SH-SY5Y (cell line): Measurements from ENCODE around the gene ADAM19.

ENCODE experiments used
- GATA2 ChIP-seq: IDR thresholded peaks from 2 replicates; pipeline ENCODE4 v1.6.1; 2011; ENCODE audit warnings: mild to moderate bottlenecking, low read depth, low read length
- GATA3 ChIP-seq: IDR thresholded peaks from 2 replicates; pipeline ENCODE4 v1.6.1; 2011; ENCODE audit warnings: low read depth, mild to moderate bottlenecking, low read length, moderate library complexity

ADAM19 gene

DNA sequence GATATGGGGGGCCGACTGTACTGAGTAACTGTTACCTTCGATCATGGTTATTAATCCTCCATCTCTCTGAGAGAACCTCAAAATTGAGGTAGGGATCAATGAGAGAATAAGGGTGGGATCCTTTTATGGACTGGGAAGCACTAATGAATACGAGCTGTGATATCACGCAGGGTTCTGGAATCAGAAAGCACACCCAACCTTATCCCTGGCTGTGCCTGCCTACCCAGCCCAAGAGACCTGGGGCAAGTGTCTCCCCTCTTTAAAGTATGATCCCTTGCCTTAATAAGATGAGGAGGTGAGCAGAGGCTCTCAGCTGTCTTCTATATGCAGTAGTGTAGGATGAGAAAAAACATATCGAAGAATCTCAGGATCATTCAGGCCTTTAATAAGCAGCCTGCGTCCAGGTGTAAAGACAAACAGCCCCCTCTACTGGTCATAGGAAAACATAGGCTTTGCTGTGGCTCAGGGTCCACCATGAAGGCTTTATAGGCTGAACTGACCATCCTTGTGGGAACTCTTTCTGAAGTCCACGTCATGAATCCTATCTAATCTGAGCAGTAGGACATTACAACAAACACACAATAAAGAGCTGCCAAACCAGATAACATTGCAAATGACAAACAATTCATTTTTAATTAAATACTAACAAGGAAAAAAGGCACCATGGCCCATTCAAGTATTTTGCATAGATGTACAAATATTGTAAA, 98.7 kb downstream of the ADAM19 start:
- TF ChIP-seq GATA3 (no peak), GATA2 (no peak)

DNA sequence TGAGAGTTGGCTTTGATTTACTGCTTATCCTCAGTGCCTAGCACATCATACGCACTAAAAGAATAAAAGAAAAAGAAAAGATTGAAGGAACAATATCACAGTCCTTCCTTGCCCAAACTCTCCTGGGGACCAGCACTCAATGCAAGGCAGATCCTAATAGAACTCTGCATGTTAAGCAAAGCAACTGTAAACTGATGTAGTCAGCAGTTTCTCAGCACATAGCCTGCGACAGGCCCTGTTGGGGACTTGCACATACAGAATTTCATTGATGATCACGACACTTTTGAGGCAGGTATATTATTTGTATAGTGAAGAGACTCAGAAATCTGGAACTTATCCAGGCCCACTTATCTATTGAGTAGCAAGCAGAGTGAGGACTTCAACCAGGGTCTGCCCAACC, 100.1 kb downstream of the ADAM19 start:
- TF ChIP-seq GATA2 (no peak), GATA3 (no peak)

DNA sequence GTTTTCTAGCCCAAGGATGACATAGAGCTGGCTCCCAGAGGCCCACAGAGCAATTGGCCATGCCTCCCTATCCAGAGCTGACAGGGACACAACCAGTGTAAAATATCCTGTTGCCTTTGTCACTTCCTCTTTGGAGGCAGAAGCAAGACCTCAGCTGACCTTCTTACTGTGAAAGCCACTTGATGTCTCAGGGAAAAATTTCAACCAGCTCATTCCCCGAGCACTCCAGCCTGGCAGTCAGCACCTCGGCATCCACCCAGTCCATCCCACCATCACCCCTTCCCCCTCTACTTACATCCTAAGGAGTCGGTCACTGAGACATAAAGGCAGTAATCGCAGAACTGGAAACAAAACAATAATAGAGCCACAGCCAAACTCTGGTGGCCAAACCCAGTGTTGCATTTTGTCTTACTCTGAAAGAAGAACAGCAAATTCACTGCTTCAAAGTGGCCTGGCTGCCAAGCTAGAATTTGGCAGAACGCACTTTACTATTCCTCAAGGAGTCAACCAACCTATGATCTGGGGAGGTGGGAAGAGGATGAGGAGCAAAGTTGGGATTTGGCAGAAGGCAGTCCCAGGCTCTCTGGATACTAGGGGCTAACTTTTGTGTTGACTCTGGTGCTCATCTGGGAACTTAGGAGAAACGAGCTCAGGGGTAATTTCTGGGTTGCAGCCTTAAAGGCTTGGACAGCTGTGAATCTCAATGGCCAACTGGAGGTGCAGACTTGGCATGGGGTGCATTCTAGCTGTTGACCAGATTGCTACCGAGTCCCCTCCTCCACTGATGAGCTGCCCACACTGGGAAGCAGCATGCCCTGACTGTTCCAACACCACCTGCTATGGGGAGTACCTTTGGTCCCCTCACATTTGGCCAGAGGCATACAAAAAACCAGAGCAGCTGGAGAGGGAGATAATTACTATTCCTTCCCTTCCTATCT, 101.9 kb downstream of the ADAM19 start:
- TF ChIP-seq GATA3 = no peak
- TF ChIP-seq GATA2 = no peak

DNA sequence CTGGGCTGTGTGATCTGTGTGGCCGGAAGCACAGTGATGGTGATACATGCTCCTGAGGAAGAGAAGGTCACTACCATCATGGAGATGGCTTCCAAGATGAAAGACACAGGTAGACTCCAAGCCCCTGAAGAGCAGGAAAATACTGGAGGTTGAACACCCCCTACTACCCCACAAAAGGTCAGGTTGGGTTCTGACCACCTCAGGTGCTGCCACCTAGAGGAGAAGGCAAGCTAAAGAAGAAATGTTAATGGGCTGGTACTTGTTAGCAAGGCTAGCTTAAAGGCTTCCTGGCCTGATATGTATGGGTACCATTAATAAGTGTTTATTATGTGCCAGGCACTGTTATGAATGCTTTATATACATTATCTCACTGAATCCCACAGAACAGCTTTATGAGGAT, 103.9 kb downstream of the ADAM19 start:
- TF ChIP-seq GATA2 = no peak
- no peak for TF ChIP-seq GATA3

DNA sequence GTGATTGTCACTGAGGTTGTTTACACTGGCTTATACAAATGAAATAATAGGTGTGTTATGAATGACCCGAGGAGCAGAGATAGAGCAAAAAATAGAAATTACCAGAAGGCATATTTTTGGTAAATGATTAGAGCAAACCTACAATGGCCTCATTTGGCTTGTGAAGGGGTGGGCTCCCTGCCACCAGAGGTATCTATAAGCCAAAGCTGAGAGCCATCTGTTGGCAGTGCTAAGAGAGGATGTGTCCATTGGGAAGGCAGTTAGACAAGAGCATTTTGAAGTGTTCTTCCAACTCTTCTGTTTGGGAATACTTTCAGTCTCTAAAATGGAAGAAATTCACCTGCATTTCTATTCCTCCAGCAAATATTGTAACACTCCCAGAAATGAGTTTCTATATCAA, 104.9 kb downstream of the ADAM19 start:
- no peak for TF ChIP-seq GATA3
- no peak for TF ChIP-seq GATA2

DNA sequence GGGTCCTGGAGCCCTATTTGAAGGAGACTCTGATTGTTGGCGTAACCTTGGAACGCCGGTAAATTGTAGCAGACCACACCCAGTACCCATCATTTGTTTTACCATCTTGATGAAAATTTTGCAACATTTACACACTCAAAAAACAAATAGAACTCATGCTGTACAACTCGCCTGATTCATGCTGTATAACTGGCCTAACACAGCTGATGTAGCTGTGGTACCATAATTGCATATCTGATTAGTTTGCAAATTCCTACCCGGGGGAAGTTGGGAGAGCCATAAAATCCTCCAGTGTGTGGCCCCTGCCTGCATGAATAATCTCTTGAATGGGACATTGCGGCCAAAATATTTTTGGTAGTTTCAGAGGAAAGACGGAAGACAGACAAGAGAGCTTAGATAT, 105.9 kb downstream of the ADAM19 start:
- TF ChIP-seq GATA2 (no peak), GATA3 (no peak)

DNA sequence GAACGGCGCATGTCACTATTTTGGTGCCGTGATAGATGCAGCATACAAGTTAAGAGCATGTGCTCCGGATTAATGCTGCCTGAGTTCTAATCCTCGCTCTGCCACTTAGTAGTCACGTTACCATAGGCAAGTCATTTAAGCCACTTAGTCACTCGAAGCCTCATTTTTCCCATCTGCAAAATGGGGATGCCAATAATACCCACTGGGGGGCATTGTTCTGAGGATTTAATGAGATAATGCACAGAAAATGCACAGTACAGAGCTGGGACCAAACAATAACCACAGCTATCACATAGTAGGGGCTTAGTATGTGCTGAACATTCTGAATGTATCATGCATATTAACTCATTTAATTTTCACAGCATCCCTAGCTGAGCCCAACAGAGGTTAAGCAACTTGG, 106.5 kb downstream of the ADAM19 start:
- no peak for TF ChIP-seq GATA3

DNA sequence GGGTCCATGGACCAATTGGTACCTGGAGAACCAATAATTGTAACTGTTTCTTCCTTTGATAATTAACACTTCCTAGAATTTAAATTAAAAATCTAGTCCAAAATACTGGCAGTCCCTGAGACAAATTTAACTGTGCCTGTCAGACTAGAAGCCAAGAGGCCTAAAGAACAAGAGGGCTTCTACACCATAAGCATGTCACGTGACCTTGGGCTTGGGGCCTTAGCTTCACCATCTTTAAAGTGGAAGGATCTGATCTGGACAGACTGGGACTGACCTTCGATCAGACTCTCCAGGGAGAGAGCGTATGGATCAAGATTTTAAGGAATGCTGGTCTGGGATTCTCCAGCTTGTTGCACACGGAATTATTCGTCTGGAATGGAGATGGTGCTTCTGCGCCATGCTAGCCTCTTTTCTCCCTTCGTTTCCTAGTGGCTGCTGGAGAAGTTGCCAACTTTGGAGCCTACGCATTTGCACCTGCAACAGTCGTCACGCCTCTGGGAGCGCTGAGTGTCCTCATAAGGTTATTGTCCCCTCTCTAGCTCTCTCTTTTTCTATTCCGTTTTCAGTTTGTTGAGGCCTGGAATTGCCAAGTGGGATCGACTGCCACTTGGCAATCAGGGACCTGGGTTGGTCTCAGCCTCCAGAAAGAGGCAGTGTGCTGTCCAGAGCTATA, 107.1 kb downstream of the ADAM19 start:
- TF ChIP-seq GATA2 (no peak), GATA3 (no peak)

DNA sequence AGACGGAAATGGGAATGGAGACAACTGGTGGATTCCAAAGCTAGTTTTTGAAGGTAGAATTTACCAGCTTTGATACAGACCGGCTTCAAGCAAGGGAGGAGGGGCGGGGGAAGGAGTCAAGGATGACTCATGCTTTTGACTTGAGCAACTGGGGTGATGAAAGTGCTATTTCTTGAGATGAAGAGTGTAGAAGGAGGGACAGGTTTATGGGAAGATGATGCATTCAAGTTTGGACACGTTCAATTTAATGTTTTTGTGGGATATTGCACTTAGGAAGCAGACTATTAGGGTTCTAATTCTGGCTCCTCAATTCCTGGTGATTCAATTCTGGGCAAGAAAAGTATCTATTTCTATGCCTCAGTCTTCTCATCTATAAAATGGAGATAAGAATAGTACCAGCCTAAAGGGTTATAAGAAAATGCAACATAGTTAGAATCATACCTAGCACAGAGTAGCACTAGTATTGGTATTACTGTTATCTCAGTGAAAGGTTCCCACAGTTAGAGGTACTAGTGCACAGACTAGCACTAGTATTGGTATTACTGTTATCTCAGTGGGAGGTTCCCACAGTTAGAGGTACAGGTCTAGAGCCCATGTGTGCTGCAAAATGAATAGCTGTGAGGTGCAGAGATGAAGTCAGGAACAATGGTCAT, 110.9 kb downstream of the ADAM19 start:
- no peak for TF ChIP-seq GATA3
- no peak for TF ChIP-seq GATA2

DNA sequence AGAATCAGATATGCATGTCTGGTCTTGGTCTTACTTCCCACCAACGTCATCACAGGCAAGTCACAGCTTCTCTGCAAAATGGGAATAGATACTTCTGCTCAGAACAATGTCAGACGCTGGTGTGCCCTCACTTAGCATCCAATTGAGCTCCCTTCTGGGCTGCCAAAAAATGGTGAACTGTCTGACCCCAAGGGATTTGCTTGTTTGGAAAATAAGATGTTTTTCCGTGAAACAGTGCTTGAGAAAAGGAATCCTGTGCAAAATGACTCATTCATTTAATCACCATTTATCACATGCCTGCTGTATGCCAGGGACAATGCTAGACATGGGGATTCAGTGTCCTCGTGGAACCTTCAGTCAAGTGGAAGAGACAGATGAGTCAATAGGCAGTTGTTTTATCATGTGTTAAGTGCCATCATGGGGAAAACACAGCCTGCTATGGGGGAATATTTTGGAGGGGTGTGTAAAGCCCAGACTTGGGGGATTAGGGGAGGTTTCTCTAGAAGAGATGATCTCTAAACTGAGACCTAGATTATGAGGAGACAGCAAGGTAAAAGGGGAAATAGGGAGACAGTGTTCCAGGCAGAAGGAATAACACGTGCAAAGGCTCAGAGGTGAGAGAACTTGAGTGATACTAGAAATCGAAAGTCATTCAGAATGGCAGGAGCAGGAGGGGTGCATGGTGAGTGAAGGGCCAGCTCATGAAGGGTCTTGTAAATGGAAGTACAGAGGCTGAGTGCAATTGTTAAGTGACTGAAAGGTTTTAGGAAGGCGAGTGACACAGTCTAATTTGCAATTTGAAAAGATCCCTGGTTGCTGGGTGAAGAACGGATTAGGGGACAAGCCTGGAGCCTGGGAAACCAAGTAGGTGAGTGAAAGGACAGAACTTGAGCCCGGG, 111.7 kb downstream of the ADAM19 start:
- TF ChIP-seq GATA3 (no peak), GATA2 (no peak)

DNA sequence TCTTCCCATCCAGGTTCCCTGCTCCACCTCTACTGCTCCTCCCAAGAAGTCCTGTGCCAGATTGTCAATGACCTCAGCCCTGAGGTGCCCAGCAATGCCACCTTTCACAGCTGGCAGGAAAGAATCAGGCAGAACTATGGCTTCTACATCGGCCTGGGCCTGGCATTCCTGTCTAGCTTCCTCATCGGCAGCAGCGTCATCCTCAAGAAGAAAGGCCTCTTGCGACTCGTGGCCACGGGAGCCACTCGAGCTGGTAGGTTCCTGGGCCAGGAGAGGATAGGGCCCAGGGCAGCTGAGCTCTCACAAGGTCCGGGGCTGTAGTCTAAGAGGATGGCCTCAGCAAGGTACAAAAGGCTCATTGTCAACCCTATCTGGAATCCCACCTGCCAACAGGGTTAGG, 112.5 kb downstream of the ADAM19 start:
- TF ChIP-seq GATA2 (no peak), GATA3 (no peak)

DNA sequence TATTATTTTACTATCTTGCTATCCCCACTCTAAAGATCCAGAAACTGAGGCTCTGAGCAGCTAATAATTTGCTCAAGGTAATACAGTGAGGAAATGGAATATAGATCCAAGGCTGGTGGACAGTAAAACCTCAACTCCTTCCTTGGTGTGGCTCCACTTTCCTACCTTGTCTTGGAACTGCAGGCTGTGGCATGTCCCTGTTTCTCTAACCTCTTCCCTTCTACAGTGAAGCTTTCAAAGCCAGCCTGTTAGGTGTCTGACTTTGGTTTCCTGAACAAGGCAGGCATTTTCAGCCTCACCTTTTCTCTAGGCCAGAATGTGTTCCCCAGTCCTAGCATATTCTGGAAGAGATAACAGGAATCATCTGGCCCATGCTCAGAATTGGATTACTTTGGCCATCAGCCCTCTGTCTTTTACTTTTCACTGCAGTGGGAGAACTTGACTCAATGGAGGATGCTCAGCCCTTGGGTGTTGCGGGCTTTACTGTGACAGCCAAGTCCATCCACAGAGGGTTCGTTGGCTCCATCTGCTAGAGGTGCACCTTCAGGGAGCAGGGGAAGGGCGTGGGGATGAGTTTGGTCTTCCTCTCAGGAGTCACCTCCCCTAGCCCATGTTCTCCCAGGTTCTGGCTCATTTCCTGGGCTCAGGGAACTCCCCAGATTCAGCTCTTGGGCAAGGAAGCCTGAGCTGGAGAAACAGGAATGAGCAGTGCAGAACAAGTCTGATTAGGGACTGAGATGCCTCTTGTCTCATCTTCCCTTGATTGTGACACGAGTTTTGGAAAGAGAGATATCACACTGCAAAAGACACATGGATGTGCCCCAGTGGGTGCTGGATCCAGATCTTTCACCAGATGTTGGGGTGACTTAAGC, 114.4 kb downstream of the ADAM19 start:
- TF ChIP-seq GATA2 (no peak), GATA3 (no peak)
